BE2C (cell line): ENCODE results near the gene DENND1A.

Source experiments
- DNase-seq: peaks from one replicate; pipeline ENCODE4 v3.0.0-alpha.2; 2020
- H3K27me3 ChIP-seq: fragments of 250-450 bp; sonication (Bioruptor Pico); 2 replicates; pipeline ENCODE4 v1.5.1; 2020; ENCODE audit warnings: mild to moderate bottlenecking
- H3K36me3 ChIP-seq: fragments of 250-450 bp; sonication (Bioruptor Pico); 2 replicates; pipeline ENCODE4 v1.5.1; 2020; ENCODE audit warnings: mild to moderate bottlenecking
- H3K4me1 ChIP-seq: fragments of 250-450 bp; sonication (Bioruptor Pico); 2 replicates; pipeline ENCODE4 v1.5.1; 2020
- H3K4me3 ChIP-seq: 2 replicates; pipeline ENCODE4 v1.5.1; 2011; ENCODE audit warnings: low read depth, low read length
- H3K9me3 ChIP-seq: fragments of 250-450 bp; sonication (Bioruptor Pico); 2 replicates; pipeline ENCODE4 v1.5.1; 2020
- CTCF ChIP-seq: IDR thresholded peaks from 2 replicates; pipeline ENCODE4 v1.5.1; 2012; ENCODE audit warnings: mild to moderate bottlenecking, low read depth, low read length

The DENND1A gene

GRCh38 chr9:123495731-123496130 lies 434.2 kb downstream of the DENND1A start:
- Histone ChIP-seq H3K36me3 (no peaks in the 10 kb centered on the region), H3K4me1 (no peaks in the 10 kb centered on the region; the same call in 1 of the 2 replicates), H3K27me3 (no peaks in the 10 kb centered on the region), H3K9me3 (no peaks in the 10 kb centered on the region), H3K4me3 (no peak overlapping the region)
- TF ChIP-seq CTCF = no peak
- peak; percentile 16 for DNase-seq

- no peak for TF ChIP-seq CTCF
- DNase-seq = no peak
- Histone ChIP-seq H3K4me1 (no peaks in the 10 kb centered on the region; the same call in 1 of the 2 replicates), H3K27me3 (no peaks in the 10 kb centered on the region), H3K4me3 (no peak overlapping the region), H3K36me3 (no peaks in the 10 kb centered on the region), H3K9me3 (no peaks in the 10 kb centered on the region)
Measured at GRCh38 chr9:123493627-123494026, 436.3 kb downstream of the DENND1A start.

DNA sequence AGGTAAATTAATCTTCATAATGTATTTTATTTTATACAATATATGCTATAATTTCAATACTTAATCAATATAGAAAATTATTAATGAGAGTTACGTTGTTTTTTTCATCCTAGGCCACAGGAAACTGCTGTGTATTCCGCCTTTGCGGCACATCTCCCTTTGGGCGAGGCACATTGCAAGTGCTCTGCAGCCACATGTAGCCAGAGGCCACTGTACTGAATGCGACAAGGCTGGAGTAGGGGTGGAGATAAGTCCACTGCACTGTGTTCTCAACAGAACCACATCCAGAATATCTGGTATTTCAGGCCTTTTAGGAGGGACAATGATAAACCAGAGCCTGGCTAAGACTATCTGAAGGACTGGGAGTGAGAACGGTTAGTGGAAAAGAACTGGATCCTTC lies 439.2 kb downstream of the DENND1A start:
- TF ChIP-seq CTCF = no peak
- DNase-seq = no peak

DNA sequence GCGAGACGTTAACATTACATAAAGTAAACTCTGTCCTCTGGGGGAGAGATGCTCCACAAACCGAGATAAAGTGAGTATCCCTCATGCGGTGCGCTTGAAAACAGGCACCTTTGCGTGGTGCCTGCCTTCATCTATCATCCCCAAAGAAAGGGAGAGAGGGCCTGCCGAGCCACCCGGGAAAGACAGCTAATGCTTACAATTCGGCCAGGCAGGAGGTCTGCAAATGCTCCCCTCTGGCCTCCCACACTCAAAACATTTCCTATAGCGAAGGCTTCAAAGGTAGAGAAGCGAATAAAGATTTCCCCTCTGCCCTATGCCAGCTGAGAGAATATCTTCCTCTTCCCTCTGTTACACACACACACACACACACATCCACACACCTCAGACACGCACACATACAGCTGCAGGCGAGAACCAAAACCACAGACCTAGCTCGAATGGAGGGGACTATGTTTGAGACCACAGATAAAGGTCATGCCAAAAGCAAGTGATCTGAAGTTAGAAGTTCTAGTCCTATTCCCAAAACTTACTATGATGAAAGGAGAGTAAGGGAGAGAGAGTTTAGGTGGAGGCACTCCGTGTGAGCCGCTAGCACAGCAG lies 441.1 kb downstream of the DENND1A start:
- TF ChIP-seq CTCF = no peak
- Histone ChIP-seq H3K4me3 (no peak overlapping the region), H3K4me1 (no peaks in the 10 kb centered on the region), H3K36me3 (no peaks in the 10 kb centered on the region), H3K27me3 (no peaks in the 10 kb centered on the region), H3K9me3 (no peaks in the 10 kb centered on the region)
- DNase-seq = no peak

More for the DNA sequence above, 439.2 kb downstream of the DENND1A start:
- H3K9me3 ChIP-seq = no peaks in the 10 kb centered on the region
- H3K36me3 ChIP-seq = no peaks in the 10 kb centered on the region
- no peaks in the 10 kb centered on the region for H3K4me1 ChIP-seq
- H3K27me3 ChIP-seq = no peaks in the 10 kb centered on the region
- H3K4me3 ChIP-seq = no peak overlapping the region

DNA sequence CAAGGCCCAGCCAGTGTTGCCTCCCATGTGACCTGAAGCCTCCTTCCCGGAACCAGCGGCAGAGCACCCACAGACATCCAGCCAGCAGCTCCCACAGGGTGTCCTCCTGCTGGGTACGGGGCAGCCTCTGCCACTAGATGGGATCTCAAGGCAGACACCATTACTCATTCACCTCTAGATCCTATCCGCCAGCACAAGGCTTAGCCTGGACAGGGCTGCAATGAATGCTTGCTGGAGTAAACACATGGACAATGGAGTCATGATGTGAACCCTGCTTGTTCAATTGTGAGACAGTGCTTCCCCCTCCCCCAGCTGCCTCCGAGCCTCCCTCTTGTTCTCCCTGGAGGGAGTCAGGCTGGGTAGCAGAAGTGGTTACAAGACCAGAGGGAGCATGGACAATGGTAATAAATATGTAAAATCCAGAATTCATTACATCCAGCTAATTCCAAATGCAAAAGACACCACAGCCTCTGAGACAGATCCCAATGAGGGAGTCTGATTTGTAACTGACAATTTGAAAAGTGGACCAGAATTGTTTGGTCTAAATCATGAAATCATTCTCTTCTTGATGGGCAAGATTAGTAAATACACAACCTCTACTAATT lies 441.9 kb downstream of the DENND1A start:
- Histone ChIP-seq H3K9me3 (no peaks in the 10 kb centered on the region), H3K4me1 (no peaks in the 10 kb centered on the region), H3K27me3 (no peaks in the 10 kb centered on the region), H3K4me3 (no peak overlapping the region), H3K36me3 (no peaks in the 10 kb centered on the region)
- no peak for DNase-seq
- TF ChIP-seq CTCF = no peak

DNA sequence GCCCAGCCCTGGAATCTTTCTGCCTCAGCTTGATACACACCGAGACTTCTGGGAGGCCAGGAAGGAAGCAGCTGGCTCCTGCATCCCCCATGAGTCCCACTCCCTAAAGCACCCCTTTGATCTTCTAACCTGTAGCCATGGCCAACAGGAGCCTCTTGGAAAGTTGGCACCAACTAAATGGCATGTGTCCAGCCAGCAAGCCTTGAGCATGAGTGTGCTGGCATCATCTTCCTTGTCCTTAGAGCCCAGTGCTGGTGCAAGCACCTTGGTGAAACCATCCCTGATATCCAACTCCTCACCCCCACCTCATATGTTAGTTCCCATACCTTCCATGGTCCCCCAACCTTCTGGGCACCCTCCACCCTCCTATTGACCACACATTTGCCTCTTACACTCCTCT lies 443.5 kb downstream of the DENND1A start:
- no peak overlapping the region for H3K4me3 ChIP-seq
- no peaks in the 10 kb centered on the region for H3K4me1 ChIP-seq
- DNase-seq = no peak
- TF ChIP-seq CTCF = no peak
- H3K36me3 ChIP-seq = no peaks in the 10 kb centered on the region
- H3K9me3 ChIP-seq = no peaks in the 10 kb centered on the region
- no peaks in the 10 kb centered on the region for H3K27me3 ChIP-seq
